Psoas muscle (tissue), 8 donors: ENCODE measurements around the gene POLN. TPM values are rescaled to one million over a fixed set of nuclear protein-coding genes. Genes with fewer than 3 reads are reported as not detected.

Experiments
- ATAC-seq, 4 donors: fragments of 200-7000 bp; cut with Tn5 transposase; one replicate each; pipeline ENCODE4 v1.9.1; 2020; ENCODE audit warnings: moderate library complexity in 3 of 4, mild to moderate bottlenecking in 2 of 4
- DNase-seq, 2 donors: peaks; one replicate each; pipeline ENCODE4 v3.0.0-alpha.2; 2020
- H3K27ac ChIP-seq: fragments of 200-600 bp; one replicate; pipeline ENCODE4 v1.8.0; 2022
- H3K27me3 ChIP-seq, 3 donors: fragments of 200-600 bp in 1 of 3; one replicate each; pipeline versions ENCODE4 v1.6.1 to v1.8.0; 2013 to 2022; ENCODE audit warnings: low read length in 2 of 3, mild to moderate bottlenecking in 2 of 3, moderate library complexity in 1 of 3; ENCODE audit not compliant: insufficient read depth in 3 of 3
- H3K36me3 ChIP-seq, 2 donors: fragments of 200-600 bp in 1 of 2; one replicate each; pipeline versions ENCODE4 v1.6.1 to v1.8.0; 2013 to 2022; ENCODE audit warnings: low read depth in 1 of 2, mild to moderate bottlenecking in 1 of 2, moderate library complexity in 1 of 2; ENCODE audit not compliant: insufficient read depth in 1 of 2
- H3K4me1 ChIP-seq: fragments of 200-600 bp; one replicate; pipeline ENCODE4 v1.8.0; 2022
- H3K4me3 ChIP-seq: fragments of 200-600 bp; one replicate; pipeline ENCODE4 v1.8.0; 2022; ENCODE audit warnings: mild to moderate bottlenecking
- H3K9me3 ChIP-seq: fragments of 200-600 bp; one replicate; pipeline ENCODE4 v1.8.0; 2022
- CTCF ChIP-seq: fragments of 200-600 bp; IDR thresholded peaks from one replicate; pipeline ENCODE4 v1.8.0; 2022; ENCODE audit warnings: antibody characterized with exemption
- WGBS, 3 donors: extraction: QIAGEN DNeasy Blood & Tissue Kit; methylation state at CpG; one replicate each; pipeline versions ENCODE4 v1.1.6 to v1.1.7; 2013; 5-methylcytosine and 5-hydroxymethylcytosine counted together
- intact Hi-C, 2 donors: fragments of 100-400 bp; cut with DNase I; formaldehyde crosslinking; loops; one replicate each; pipeline versions ENCODE4 v1.11.0 to v1.14.2; 2022
- polyA plus RNA-seq, 3 donors: library from polyadenylated mRNA; stranded (reverse); fragments of 200-250 nt; gene quantifications; one replicate each; pipeline ENCODE4 v1.2.3, GENCODE V29; 2013
- total RNA-seq, 4 donors: library from RNA; stranded (reverse); fragmentation: NEBNext Ultra II Directional in 2 of 4; extraction: Animal tissue kit (Norgen Biotek cat#: 25700) in 2 of 4; gene quantifications; one replicate each; pipeline versions ENCODE4 v1.2.1 to v1.2.4, GENCODE V29; 2021 to 2023
- donor health status: healthy with polysubstance abuse.
- donor health status: DM: no; HTN: no; CAD: no; lungs with moderate emphysema.
- donor health status: Bipolar disorder and iron deficiency.
- donor health status: healthy.
- donor health status: DM: yes; HTN: yes; CAD: no.
- donor health status: DM: no; HTN: no; CAD: no.
- donor health status: DM: no; HTN: no; CAD: no.
- donor health status: DM: yes; HTN: yes; CAD: no.

The POLN gene
- total and polyA plus RNA-seq, 7 donors, result 0.44 to 3.0 (median 0.95) TPM

- no peak overlapping the region for H3K27ac ChIP-seq
- no peaks in the 10 kb centered on the region for H3K27me3 ChIP-seq
- no peaks in the 10 kb centered on the region for H3K36me3 ChIP-seq
- TF ChIP-seq CTCF, result no peak
- intact Hi-C loops, result no loop called here
- H3K4me1 ChIP-seq, result no peaks in the 10 kb centered on the region
- no peaks in the 10 kb centered on the region for H3K9me3 ChIP-seq
- no peak overlapping the region for H3K4me3 ChIP-seq
- ATAC-seq, result no peak
- 75 to 78% (median 77%) methylated on average over 10 to 11 of the region's 11 CpGs for WGBS, 3 donors
- DNase-seq, result no peak
Measured at GRCh38 chr4:2068566-2068965, 173.4 kb downstream of the POLN start.

GRCh38 chr4:2068198-2068470 lies 173.8 kb downstream of the POLN start:
- no peak overlapping the region for H3K4me3 ChIP-seq
- 93 to 95% (median 94%) methylated on average over 13 of the region's 13 CpGs for WGBS, 3 donors
- ATAC-seq (no peak), DNase-seq (no peak)
- H3K36me3 ChIP-seq, result no peaks in the 10 kb centered on the region
- H3K27ac ChIP-seq, result no peak overlapping the region
- H3K9me3 ChIP-seq, result no peaks in the 10 kb centered on the region
- no peaks in the 10 kb centered on the region for H3K27me3 ChIP-seq
- intact Hi-C loops, result no loop called here
- TF ChIP-seq CTCF, result no peak
- no peaks in the 10 kb centered on the region for H3K4me1 ChIP-seq

GRCh38 chr4:2067446-2068197 lies 174.3 kb downstream of the POLN start:
- ATAC-seq (peak in 3 of 4 donors; percentile 18 to 51 (median 28)), DNase-seq (peak in 1 of 2 donors; percentile 44)
- intact Hi-C loops, result no loop called here
- no peak for TF ChIP-seq CTCF
- Histone ChIP-seq H3K4me1 (no peaks in the 10 kb centered on the region), H3K27ac (no peak overlapping the region), H3K4me3 (no peak overlapping the region), H3K9me3 (no peaks in the 10 kb centered on the region), H3K27me3 (no peaks in the 10 kb centered on the region), H3K36me3 (no peaks in the 10 kb centered on the region)
- 56 to 65% (median 60%) methylated on average over 24 to 26 of the region's 26 CpGs for WGBS, 3 donors

- H3K4me1 ChIP-seq, result no peaks in the 10 kb centered on the region
- intact Hi-C loops, result no loop called here
- no peak overlapping the region for H3K4me3 ChIP-seq
- WGBS, 3 donors, result 77 to 79% (median 78%) methylated on average over 25 to 29 of the region's 29 CpGs
- H3K27ac ChIP-seq, result no peak overlapping the region
- H3K27me3 ChIP-seq, result peaks cover 0 to 2% (median 0%) of the 10 kb centered on the region in 3 donors
- H3K9me3 ChIP-seq, result no peaks in the 10 kb centered on the region
- DNase-seq, result no peak
- H3K36me3 ChIP-seq, result no peaks in the 10 kb centered on the region
- peak in 3 of 4 donors; percentile 18 to 29 (median 29) for ATAC-seq
- no peak for TF ChIP-seq CTCF
Measured at GRCh38 chr4:2066571-2067445, 175.1 kb downstream of the POLN start.
